NCI-H146 treated with DMSO at 0.1 percent for 48 hours (cell line): Measurements from ENCODE around the gene PDLIM7.

Experiments used
- DNase-seq: peaks from one replicate; lab custom pipeline; 2025; ENCODE audit not compliant: unreplicated experiment; lab: John Stamatoyannopoulos, UW

The PDLIM7 gene

DNA sequence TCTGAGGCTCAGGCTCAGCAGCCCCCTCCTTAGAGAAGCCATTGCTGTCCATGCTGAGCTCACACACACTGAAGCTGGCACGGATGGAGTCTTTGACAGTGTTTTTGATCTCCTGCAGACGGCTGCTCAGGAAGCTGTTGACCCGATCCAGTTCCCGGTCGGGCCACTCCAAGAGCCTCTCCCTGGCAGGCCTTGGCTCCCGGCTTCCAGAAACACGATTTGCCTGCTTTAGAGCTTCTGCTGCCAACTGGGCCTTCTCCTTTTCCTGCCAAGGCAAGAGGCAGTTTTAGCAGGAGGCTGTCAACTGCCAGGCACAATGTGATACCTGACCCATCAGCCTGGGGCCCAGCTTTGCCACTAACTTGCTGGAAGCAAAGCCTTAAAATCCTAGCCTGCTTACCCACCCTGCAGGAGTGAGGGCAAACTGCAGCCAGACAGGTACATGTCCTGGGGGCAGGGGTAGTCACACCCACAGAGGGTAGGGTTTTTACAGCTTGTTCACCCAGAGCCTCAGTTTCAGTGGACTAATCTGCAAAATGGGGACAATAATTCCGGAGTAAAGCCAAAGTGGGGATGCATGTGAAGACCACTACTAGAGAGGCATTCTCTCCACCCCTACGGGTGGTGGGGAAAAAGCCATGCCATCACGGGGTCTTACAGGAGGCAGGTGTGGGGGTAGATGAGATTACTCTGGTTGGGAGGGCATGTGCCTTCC lies 27.7 kb upstream of the PDLIM7 start:
- no peak for DNase-seq

DNA sequence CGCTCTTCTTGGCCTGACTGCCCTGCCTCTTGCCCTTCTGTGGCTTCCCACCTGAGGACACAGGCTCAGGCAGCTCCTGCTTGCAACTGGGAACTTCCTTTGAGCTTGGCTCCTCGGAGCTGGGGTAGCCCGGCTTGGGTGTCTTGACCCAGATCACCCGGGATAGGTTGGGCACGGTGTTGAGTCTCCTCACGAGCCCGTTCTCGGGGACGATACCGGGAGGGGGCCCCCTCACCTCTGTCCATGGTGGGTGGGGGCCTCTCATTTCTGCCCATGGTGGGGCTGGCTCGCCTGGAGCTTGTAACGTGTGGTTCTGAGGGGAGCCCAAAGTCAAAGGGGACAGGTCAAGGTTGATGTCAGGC lies 27.1 kb upstream of the PDLIM7 start:
- DNase-seq = no peak

DNA sequence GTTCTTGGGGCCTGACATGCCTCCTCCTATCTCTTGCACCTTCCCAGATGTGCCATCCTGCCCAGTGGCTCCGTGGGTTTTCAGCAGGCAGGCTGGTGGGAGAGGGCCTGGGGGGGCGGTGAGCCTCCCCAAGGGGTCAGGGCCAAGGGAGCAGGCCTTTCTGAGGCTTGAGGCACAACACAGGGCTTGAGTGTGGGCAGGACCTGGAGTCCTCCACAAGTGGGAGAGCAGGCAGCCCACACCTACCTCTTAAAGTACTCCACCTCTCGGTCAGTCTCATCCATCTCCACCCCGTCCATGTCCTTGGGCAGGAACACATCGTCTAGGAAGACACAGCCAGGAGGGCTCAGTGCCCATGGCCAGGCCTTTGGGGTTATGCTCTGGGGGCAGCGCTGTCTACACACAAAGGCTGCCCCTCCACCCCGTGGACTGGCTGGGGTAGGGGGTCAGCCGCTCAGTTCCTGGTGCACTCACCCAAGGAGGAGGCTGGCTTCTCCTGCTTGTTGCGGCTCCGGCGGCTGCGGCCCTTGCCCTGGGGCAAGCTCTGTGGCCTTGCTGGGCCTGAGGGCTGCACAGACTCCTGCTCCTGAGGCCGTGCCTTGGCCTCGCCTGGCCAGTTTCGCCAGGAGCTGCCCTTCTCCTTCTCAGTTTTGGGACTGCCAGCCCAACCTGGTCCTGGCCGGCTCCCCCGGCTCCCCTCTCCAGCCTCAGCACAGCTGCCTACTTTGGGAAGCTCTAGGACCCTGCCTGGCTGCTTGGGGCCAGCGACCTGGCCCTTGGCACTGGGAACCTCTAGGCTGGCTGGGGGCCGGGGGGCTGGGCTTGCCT lies 26.5 kb upstream of the PDLIM7 start:
- DNase-seq = no peak

GRCh38 chr5:177520916-177521513 lies 23.6 kb upstream of the PDLIM7 start:
- no peak for DNase-seq

DNA sequence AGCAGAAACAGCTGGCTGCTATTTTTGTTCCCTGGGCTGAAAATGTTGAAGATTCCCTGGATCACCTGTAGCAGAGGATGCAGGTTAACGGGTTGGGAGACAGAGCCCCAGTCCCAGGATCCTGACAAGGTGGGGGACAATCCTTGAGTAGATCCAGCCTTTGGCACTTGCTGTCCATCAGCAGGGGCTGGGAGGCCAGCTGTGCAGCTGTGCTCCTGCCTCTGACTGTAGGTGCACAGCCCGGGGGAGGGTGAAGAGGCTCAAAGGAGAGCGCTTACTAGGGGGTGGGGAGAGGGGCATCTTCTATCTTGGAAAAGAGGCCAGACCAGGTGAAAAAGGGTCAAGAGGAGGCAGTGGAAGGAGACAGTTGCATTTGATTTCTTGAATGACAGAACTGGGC lies 22.9 kb upstream of the PDLIM7 start:
- no peak for DNase-seq

DNA sequence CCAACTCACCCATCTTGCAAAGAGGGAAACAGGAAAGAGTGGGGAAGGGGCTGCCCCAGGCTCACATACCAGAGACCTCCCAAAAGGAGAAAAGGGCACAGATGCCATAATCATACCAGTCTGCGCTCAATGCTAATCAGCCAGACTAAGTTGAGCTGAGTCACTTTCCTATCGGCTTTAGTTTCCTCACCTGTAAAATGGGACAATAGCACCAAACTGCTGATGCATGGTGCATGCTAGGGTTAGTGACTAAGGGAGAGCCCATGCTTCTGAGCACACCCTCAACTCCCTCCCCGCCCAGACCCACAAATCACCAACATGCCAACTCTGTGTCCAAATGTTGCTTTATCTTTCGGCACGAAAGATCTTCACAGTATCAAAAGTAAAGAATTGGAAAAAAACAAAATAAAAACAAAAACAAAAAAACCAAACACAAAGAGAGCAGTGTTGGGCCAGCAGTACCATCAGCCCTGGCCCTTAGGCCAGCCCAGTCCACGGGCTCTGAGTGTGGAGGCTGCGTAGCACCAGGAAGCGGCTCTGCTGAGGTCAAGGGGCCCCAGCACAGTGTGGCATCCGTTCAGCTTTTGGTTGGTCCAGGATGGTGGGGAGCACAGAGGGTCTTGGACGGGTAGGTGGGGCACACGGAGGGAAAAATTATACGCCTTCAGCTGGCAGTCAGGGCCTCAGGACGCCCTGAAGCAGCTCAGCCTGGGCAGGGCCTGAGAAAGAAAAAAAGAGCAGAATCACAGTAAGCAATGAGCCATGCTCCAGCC lies 22.2 kb upstream of the PDLIM7 start:
- DNase-seq = no peak

GRCh38 chr5:177516601-177517568 lies 19.5 kb upstream of the PDLIM7 start, which contains the start of gene DDX41:
DDX41 (minus strand) TSS chr5:177516961; CDS start chr5:177516945, 16 bp downstream.
- DNase-seq = peak; percentile 87

- no peak for DNase-seq
Measured at GRCh38 chr5:177515580-177515979, 18.2 kb upstream of the PDLIM7 start.

DNA sequence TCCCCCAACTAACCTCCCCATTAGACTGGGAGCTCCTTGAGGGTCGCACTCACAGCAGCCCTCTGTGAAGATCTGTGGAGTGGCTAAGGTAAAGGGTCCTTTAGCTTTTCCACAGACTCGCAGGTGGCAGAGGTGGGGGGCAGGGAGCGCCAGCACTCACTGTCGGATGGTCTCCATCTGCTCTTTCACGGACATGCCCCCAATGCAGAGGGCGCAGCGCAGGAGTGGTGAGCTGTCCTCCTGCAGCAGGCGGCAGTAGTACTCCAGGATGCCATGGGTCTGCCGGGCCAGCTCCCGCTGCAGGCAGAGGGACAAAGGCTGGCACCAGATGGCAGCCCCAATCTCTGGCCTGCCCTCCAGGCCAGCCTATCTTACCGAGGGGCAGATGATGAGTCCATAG lies 17.1 kb upstream of the PDLIM7 start:
- DNase-seq = no peak

DNA sequence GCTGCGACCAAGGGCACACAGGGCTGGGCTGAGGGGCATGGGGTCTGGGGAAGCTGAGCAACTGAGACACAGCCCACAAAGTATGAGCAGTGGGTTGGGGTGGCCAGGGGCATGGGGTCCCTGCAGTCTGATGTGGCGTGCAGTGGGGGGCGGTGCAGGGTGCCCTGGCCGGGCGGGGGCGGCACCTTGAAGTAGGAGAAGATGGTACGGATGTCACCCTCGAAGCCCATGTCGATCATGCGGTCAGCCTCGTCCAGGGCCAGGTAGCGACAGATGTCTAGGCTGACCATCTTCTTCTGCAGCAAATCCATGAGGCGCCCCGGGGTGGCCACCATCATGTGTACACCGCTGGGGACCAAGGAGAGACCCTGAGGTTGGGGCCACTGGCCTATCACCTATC lies 16.1 kb upstream of the PDLIM7 start:
- DNase-seq = no peak

GRCh38 chr5:177512736-177513380 lies 15.5 kb upstream of the PDLIM7 start:
- no peak for DNase-seq

DNA sequence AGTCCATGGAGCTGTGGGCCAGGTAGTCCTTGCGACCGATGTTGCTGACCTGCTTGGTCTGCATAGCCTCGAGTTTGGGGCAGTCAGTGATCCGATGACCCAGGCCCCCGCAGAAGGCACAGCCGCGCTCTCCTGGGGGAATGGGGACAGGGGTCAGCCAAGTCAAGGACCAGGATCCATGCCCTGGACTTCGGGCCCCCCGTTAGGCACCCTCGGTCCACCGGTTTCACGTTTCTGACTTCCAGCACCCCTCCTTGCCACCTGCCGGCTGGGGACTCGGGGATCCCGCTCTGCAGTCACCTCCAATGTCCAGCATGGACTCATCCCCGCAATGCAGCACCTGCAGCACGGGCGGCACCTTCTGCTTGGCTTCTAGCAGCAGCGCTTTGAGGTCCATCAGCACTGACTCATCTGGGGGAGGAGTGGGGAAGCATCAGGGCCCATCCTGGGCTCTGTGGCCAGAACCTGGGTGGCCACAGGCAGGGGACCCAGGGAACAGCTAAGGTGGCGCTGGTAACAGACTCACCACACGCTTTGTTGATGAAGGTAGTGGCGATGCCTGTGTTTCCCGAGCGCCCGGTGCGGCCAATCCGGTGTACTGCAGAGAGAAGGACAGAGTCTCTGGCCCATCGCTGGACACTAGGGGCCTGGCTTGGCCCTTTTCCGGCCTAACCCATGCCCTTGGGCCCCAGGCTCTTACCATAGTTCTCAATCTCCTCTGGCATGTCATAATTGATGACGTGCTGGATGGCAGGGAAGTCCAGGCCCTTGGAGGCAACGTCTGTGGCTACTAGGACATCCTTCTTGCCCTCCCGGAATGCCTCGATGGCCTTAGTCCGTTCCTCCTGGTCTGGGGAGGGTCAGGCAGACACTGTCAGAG lies 14.6 kb upstream of the PDLIM7 start:
- no peak for DNase-seq

GRCh38 chr5:177511181-177511580 lies 13.8 kb upstream of the PDLIM7 start:
- no peak for DNase-seq

GRCh38 chr5:177510567-177511053 lies 13.2 kb upstream of the PDLIM7 start:
- no peak for DNase-seq

DNA sequence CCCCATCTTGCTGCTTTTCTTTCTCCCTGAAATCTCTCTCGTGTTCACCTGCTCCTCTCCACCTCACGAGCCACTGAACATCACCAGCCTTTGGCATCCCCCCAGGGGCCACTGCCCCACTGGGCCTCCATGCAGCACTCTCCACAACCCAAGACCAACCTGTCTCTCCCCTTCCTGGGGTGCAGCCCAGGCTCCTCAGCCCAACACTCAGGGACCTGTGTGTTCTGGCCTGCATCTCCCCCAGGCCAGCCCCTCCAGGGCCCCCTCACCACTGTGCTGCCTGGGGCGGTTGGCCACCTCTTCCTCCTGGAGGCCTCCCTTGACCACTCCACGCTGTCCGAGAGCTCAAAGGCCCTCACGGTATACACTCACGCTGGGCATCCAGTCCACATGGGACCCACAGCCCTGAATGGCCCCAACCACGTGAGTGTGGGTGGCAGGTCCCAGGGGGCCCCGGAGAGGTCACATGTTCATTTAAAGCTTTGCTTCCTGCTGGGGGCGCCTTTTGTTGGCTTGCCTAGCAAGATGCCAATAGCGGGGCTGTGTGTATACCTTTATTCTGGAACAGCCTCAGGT lies 12.7 kb upstream of the PDLIM7 start:
- DNase-seq = no peak

DNA sequence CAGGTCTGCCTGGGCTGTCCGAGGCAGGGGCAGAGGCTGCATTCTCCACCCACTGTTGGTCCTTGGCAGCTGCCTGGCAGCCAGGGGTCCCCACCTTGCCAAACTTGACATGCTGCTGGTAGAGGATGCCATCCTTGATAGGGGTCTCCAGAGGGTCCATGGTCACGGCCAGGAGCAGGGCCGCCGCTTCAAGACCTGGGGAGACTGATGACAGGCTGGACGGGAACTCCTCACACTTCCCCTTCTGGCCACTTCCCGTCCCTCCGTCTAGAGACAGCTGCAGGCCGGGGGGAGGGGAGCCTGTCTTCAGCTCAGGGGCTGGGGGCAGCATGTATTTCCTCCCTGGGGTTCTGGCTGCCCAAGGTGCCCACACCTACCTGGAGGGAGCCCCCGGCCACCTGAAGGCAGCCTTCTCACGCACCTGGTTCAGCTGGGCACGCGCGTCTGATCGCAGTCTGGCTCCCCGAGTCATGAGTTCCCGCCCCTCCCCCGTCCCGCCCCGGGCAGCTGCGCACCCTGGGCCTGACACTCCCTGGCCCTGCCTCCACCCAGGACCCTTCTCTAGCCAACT lies 12.1 kb upstream of the PDLIM7 start, which contains the start of gene DOK3:
Gene DOK3 (minus strand): TSS at position 446 of the 571 bp plus-strand sequence. CDS start 286 bp downstream, at position 160.
- DNase-seq = no peak

GRCh38 chr5:177508837-177509236 lies 11.4 kb upstream of the PDLIM7 start:
- DNase-seq = no peak

DNA sequence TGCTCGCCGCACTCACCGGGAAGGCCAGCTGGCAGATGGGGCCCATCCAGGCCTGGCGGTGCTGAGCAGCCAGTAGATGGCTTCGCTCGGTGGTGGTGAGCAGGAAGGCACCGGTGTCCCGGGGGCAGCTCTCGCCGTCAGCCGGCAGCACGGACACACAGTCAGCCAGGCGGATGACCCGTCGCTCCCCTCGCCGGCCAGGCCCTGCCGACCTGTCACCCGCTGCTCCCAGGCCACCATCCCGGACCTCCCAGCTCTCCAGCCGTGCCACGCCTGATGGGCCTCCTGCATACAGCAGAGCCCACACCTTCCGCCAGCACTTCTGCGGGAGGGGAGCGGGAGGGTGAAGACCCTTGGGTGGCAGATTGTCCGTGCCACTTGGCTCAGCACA lies 10.8 kb upstream of the PDLIM7 start:
- DNase-seq = no peak
